Activated naive CD4-positive, alpha-beta T cell treated with anti-CD3 and anti-CD28 coated beads, Interleukin-2, amount 10 ng/mL, durations not matched to agents 7 days and 5 days (primary cell): Measurements from ENCODE around the gene PCARE.

Experiments used
- CTCF ChIA-PET: fragments of 350-600 bp; sonication (Branson Sonifier 250); formaldehyde crosslinking; loops from one replicate; lab custom pipeline; 2021; ENCODE audit warnings: antibody characterized with exemption; lab: Charles Lee
- DNase-seq: peaks from one replicate; pipeline ENCODE4 v3.0.0-alpha.2; 2020
- H3K27ac Mint-ChIP-seq: one replicate; pipeline ENCODE4 v1.8.0; 2021; ENCODE audit warnings: mild to moderate bottlenecking, moderate library complexity, mixed read lengths
- H3K27me3 Mint-ChIP-seq: one replicate; pipeline ENCODE4 v1.8.0; 2021; ENCODE audit warnings: mild to moderate bottlenecking, mixed read lengths
- H3K36me3 Mint-ChIP-seq: one replicate; pipeline ENCODE4 v1.8.0; 2021; ENCODE audit warnings: mixed read lengths
- H3K4me1 Mint-ChIP-seq: one replicate; pipeline ENCODE4 v1.8.0; 2021; ENCODE audit warnings: mixed read lengths
- H3K4me3 Mint-ChIP-seq: one replicate; pipeline ENCODE4 v1.8.0; 2021; ENCODE audit warnings: mild to moderate bottlenecking, moderate library complexity, mixed read lengths
- H3K9me3 Mint-ChIP-seq: one replicate; pipeline ENCODE4 v1.8.0; 2021; ENCODE audit warnings: mixed read lengths

The PCARE gene

DNA sequence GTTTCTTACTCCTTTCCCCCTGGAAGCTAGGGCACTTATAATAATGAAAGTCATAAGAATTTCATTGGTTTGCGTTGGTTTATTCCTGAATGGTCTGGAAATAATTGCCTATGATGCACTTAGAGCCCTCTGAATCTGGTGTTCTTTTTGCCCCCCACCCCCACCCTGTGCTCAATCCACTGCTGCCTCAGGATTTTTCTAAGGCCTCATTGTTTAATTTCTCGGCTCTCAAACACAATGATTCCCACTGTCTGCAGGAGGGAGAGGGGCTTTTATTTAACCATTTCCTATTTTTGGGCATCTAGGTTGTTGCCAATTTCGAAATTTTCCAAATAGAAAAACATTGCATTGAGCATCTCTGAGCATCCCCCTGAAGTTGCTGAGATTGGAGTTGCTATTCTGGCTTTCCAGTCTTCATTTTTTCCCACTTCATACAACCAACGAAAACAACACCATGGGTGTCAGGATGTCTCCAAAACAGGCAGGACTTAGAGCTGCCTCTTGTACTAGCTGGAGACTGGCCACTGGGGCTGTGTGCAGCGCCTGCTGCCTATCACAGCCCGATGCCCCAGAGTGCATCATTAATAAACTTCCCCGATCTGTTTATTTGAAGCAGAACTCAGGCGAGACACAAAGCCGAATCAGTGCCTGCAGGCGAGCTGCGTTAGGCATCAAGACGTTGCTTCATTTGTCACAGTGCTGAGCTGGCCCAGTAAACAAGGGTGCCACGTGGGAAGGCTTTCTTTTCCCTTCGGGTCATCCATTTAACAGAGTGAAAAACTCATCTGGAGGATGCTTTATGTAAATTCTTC is 1.8 kb upstream of the PCARE start:
- H3K27ac Mint-ChIP-seq = no peak overlapping the region
- H3K9me3 Mint-ChIP-seq = peaks cover 5% of the 10 kb centered on the region
- H3K4me1 Mint-ChIP-seq = no peaks in the 10 kb centered on the region
- no peaks in the 10 kb centered on the region for H3K36me3 Mint-ChIP-seq
- H3K4me3 Mint-ChIP-seq = no peak overlapping the region
- CTCF ChIA-PET = interaction anchor here (1.1 to 1.4 kb wide), 2 partner anchors 11 to 20 kb away, joined by 3 read pairs; no protein-coding TSS in a partner anchor
- H3K27me3 Mint-ChIP-seq = peaks cover 13% of the 10 kb centered on the region
- no peak for DNase-seq

DNA sequence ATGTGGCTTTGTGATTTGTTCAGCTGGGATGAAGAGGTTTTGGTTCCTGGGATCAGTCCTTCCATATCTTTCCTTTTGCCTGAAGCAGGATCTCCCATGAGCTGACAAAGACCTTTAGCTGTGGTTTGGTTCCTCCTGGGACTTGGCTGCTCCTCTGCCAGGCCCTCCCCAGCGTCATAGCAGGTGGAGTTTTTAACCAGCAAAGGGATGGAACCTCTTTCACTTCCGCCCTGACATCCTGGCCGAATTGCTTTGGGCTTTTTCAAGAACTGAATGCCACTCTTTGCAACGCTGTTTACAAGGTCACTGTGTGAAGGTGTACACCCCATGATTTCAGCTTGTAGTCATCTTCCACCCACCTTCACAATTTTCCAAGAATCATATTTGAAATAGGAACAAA is 390 bp downstream of the PCARE start:
- no peak overlapping the region for H3K4me3 Mint-ChIP-seq

DNA sequence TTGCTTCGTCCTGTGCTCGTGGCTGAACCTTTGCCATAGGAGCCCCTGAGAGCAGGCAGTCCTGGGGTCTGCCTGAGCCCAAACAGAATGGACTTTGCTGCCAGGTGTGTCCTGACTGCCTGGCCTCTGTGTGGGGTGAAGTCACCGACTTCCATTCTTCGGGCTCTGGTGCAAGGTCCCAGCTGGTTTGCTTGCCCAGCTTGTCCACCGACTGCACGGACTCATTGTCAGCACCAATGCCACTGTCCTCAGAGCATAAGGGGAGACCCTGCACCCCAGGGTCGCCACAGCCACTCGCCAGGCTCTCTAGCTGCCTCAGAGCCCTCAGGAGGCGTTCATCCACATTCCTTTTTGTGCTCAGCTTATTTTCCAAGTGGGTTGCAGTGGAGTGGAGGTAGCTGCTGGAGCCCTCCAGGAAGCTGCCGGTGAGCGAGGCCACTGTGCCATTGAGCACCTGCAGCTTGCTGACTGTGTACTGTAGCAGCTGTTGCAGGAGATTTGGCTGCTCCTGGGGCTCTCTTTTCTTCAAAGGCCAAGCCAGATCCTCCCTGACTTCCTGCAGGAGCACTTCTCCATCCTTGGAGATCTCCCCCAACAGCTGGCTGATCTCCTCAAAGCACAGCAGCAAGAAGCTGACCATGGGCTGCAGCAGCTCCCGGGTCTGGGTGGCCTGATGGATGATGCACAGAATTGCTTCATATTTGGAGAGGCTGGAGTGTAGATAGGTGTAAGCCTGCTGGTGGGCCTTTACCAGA is 1.2 kb downstream of the PCARE start:
- Mint-ChIP-seq H3K9me3 (no peaks in the 10 kb centered on the region), H3K27ac (no peak overlapping the region), H3K4me3 (no peak overlapping the region), H3K27me3 (peaks cover 10% of the 10 kb centered on the region), H3K4me1 (no peaks in the 10 kb centered on the region), H3K36me3 (no peaks in the 10 kb centered on the region)
- DNase-seq = no peak
- CTCF ChIA-PET = no interaction called here

More for the DNA sequence above, 390 bp downstream of the PCARE start:
- DNase-seq = no peak
- H3K9me3 Mint-ChIP-seq = no peaks in the 10 kb centered on the region
- CTCF ChIA-PET = no interaction called here
- H3K27ac Mint-ChIP-seq = no peak overlapping the region
- H3K4me1 Mint-ChIP-seq = no peaks in the 10 kb centered on the region
- H3K36me3 Mint-ChIP-seq = no peaks in the 10 kb centered on the region
- H3K27me3 Mint-ChIP-seq = peaks cover 10% of the 10 kb centered on the region

DNA sequence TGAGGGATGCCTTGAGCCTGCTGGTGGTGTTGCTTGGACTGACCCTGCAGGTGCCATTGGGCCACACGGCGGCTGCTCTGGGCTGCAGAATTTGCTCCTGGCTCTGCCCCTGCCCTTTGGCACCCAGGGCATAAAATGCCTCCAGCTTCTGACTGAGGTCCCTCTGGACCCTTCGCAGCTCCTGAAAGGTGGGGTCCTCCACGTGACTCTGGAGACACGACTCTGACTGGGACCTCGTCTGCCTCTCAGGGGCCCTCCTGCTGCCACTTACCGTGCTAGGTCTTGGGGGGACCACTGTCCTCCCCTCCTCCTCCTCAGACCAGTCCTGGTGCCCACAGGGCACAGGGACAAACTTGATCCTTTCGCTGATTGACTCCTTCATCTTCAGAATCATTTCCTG is 2.1 kb downstream of the PCARE start:
- H3K36me3 Mint-ChIP-seq = no peaks in the 10 kb centered on the region
- CTCF ChIA-PET = no interaction called here

DNA sequence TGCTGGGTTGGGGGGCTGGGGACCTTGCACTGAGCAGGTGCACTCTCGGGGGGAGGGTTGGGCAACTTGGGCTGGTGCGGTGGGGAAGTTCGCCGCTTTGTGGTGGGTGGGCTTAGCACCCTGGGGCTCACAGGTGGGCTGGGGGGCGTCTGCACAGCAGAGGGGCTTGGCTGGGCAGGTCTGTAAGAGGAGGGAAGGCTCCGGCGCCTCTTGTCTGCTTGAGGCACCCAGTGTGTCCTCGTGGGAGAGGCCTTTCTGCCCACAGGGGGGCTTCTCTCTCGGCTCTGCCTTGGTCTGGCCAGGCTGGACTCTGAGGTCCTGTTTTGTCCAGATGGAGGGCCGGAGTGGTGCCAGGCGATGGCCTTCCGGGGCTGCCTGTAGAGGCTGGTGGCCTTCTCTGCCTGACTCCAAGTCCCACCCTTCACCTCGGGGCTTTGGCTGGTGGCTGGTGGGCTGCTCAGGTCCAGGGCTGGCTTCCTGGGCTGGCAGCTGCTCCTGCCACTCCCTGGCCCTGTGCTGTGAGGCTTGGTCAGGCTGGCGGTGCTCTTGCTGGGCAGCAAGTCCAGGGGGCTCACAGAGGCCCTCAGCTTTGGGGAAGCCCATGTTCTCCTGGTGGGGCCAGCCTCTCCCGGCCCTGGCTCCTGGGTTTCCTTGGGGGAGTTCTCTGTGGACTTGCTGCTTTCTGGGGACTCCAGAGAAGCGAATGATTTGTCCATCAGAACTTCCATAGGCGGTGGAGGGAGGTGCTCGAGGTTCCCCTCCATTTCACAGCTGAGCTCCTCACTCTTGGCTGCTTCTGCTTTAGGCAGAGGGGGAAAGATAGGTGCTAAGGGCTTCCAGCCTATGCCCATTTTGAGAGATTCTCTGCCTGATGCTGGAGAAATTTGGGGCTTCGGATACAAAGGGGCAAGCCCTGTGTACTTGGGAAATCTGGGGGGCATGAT is 3.0 kb downstream of the PCARE start:
- DNase-seq = no peak
- no peaks in the 10 kb centered on the region for H3K4me1 Mint-ChIP-seq
- no peaks in the 10 kb centered on the region for H3K36me3 Mint-ChIP-seq
- CTCF ChIA-PET = no interaction called here
- H3K4me3 Mint-ChIP-seq = no peak overlapping the region
- no peaks in the 10 kb centered on the region for H3K9me3 Mint-ChIP-seq
- H3K27ac Mint-ChIP-seq = no peak overlapping the region
- peaks cover 14% of the 10 kb centered on the region for H3K27me3 Mint-ChIP-seq

More for the DNA sequence above, 2.1 kb downstream of the PCARE start:
- no peak for DNase-seq
- no peaks in the 10 kb centered on the region for H3K4me1 Mint-ChIP-seq
- H3K4me3 Mint-ChIP-seq = no peak overlapping the region
- H3K27ac Mint-ChIP-seq = no peak overlapping the region
- H3K27me3 Mint-ChIP-seq = peaks cover 10% of the 10 kb centered on the region
- no peaks in the 10 kb centered on the region for H3K9me3 Mint-ChIP-seq

DNA sequence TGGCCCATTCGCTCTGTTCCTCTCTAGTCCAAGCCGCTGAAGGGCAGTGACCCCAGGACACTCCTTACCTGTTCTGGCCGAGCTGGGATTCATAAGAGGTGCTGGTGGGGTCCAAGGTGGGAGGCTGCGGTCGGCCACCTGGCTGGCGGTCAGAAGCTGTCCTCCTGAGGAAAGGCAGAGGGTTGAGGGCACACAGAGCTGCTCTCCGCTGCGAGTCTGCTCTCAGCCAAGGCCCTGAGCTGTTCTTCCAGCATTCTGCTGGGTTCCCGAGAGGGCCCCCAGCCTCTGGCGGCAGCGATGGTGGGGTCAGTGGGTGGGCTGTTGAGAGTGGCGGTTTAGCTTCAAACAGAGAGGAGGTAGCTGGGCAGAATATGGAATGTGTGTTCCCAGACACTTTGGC is 3.8 kb downstream of the PCARE start:
- Mint-ChIP-seq H3K27ac (no peak overlapping the region), H3K36me3 (no peaks in the 10 kb centered on the region), H3K4me1 (no peaks in the 10 kb centered on the region), H3K9me3 (no peaks in the 10 kb centered on the region), H3K4me3 (no peak overlapping the region), H3K27me3 (peaks cover 16% of the 10 kb centered on the region)
- no peak for DNase-seq
- CTCF ChIA-PET = no interaction called here

DNA sequence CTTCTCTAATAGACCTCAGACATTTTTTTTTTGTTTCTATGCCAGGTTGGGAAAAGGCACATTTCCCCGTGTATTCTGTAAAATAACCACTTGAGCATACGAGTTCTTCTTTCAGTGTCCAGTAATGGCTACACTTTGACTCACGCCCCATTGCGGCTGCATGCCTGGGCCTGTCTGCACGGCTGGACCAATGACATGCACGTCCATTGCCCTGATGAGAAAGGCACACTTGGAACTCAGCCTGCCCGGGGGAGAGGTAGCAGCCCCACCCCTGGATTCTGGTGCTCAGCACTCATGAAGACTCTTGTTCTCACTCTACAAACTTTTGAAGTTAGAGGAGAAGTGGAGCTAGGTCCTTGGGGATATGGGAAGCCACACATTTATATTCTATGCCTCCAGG is 5.8 kb downstream of the PCARE start:
- Mint-ChIP-seq H3K9me3 (no peaks in the 10 kb centered on the region), H3K4me1 (no peaks in the 10 kb centered on the region), H3K36me3 (no peaks in the 10 kb centered on the region), H3K27ac (no peak overlapping the region), H3K4me3 (no peak overlapping the region), H3K27me3 (peaks cover 12% of the 10 kb centered on the region)
- CTCF ChIA-PET = no interaction called here
- DNase-seq = no peak

DNA sequence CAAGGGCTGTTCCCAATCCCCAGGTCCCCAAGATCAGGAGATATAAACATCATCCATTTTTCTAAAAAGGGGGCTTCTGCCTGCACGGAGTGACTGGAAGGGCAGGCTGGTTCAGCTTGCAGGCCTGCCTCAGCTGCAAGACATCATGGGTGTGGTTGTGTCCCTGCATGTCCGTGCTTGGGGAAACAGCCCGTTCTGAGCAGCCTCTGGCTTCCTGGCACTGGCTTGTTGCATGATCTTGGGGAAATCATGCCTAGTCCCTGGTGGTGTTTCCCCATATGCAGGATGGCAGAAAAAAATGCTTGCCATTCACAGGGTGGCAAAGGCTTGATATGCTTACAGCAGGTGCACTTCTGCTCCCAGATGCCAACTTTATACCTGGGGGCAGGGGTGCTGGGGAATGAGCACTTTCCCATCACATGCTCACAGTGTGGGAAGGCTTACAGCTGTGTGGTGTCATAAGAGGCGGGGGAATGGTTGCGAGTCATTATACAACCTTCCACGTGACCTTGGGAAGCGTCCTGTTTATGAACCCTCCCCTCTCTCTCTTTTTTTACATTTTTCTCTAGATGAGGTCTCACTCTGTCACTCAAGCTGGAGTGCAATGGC is 7.2 kb downstream of the PCARE start:
- Mint-ChIP-seq H3K4me1 (no peaks in the 10 kb centered on the region), H3K9me3 (no peaks in the 10 kb centered on the region), H3K4me3 (no peak overlapping the region), H3K36me3 (no peaks in the 10 kb centered on the region), H3K27ac (no peak overlapping the region), H3K27me3 (peaks cover 12% of the 10 kb centered on the region)
- DNase-seq = no peak
- CTCF ChIA-PET = no interaction called here

DNA sequence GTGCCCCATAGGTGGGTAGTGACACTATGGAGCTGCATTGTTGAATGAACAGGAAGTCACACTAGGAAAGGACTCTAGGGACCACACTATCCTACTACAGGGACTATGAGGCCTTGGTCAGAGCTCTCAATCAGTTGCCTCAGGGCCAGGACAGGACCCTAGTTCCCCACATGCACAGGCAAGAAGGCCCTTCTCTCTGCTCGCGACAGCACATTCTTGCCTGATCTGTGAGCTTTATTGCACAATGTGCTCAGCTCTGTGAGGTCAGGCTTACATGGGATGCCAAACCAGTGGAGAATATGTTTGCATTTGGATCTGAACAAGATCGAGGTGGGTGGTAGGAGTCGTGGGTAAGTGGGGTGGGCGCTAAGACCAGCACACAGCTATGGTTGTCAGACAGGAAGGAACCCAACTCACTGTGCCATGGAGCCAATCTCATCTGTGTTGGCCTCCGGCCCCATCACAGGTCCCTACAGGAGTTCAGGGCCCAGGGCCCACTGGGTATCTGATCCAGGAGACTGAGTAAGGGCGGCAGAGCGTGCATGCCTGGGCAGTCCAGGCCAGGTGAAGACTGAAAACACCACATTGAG is 8.0 kb downstream of the PCARE start:
- DNase-seq = no peak
- no peaks in the 10 kb centered on the region for H3K36me3 Mint-ChIP-seq
- H3K4me1 Mint-ChIP-seq = no peaks in the 10 kb centered on the region
- H3K9me3 Mint-ChIP-seq = no peaks in the 10 kb centered on the region
- peaks cover 12% of the 10 kb centered on the region for H3K27me3 Mint-ChIP-seq
- CTCF ChIA-PET = no interaction called here
- no peak overlapping the region for H3K27ac Mint-ChIP-seq
- H3K4me3 Mint-ChIP-seq = no peak overlapping the region

DNA sequence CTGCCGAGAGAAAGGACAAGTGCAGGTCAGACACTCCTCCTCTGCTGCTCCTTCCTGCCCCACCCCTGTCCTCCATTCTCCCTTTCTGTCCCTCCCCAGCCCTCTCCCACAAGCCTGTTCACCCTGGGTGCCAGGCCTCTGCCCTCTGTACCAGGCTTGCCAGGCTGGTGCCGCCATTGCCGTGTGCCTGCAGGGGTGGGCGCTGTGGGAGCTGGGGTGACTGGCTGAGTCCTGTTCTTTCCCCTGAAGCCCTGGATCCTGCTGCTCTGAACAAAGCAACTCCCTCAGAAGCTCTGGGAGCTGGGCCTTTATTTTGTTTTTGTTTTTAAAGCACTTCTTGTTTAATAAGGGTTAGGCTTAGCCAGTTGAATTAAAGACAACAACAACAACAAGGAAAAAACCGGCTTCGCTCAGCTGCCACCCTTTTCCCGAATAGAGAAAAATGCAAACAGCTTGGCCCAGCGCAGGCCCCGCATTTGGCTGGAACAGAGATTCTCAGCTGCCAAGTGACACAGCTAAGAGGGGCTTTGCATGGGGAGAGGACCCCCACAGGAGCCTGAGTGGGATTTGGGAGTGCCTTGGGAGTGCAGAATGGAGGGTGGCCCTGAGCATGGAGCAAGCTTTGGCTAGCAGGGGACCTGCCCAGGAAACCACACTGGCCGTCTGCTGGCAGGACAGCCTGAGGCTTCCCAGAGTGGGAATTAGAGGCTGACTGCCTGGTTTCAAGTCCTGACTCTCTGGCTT is 9.1 kb downstream of the PCARE start:
- Mint-ChIP-seq H3K4me1 (no peaks in the 10 kb centered on the region), H3K9me3 (no peaks in the 10 kb centered on the region), H3K27me3 (peaks cover 8% of the 10 kb centered on the region), H3K4me3 (no peak overlapping the region), H3K27ac (no peak overlapping the region), H3K36me3 (no peaks in the 10 kb centered on the region)
- CTCF ChIA-PET = interaction anchor here (1.2 kb wide), 1 partner anchor 106 kb away, joined by 3 read pairs; no protein-coding TSS in a partner anchor
- no peak for DNase-seq

DNA sequence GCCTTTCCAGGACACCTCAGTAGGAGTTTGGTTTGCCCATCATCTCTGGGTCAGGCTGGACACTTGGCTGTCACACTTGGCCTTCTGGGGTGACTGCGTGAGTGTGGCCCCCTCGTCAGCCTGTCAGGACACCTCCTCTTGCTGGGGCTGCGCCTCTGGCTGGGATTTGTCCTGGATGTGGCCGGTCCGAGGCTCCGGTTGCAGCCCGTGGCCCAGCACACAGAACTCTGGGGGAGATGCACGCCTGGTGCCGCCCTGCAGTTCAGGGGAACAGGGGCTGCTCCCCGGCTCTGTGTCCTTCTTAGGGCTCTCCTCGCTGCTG is 9.6 kb downstream of the PCARE start:
- H3K4me1 Mint-ChIP-seq = no peaks in the 10 kb centered on the region
- no peak overlapping the region for H3K27ac Mint-ChIP-seq
- H3K9me3 Mint-ChIP-seq = no peaks in the 10 kb centered on the region
- no peak for DNase-seq
- CTCF ChIA-PET = interaction anchor here (1.2 kb wide), 1 partner anchor 106 kb away, joined by 3 read pairs; no protein-coding TSS in a partner anchor
- peaks cover 6% of the 10 kb centered on the region for H3K27me3 Mint-ChIP-seq
- no peak overlapping the region for H3K4me3 Mint-ChIP-seq
- H3K36me3 Mint-ChIP-seq = no peaks in the 10 kb centered on the region

DNA sequence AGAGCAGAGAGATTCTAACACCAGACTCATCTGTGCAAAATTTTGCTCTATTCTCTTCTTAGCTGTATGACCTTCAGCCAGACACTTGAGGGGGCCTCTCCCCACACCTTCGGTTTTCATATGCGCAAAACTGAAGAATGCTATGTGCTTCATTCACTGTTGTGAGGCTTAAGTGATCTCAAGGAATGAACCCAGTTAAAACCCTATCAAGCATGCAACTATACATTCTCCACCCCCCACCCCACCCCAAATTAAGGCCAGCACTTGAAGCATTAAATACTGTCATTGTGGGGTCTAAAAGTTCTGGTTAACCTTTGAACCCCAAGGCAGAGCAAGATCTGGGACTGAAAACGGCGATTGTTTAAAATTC is 10.0 kb downstream of the PCARE start:
- DNase-seq = no peak
- no peaks in the 10 kb centered on the region for H3K4me1 Mint-ChIP-seq
- no peak overlapping the region for H3K27ac Mint-ChIP-seq
- no peak overlapping the region for H3K4me3 Mint-ChIP-seq
- CTCF ChIA-PET = interaction anchor here (1.2 to 1.7 kb wide), 2 partner anchors 14 to 105 kb away, joined by 3 to 4 read pairs; no protein-coding TSS in a partner anchor
- no peaks in the 10 kb centered on the region for H3K36me3 Mint-ChIP-seq
- H3K27me3 Mint-ChIP-seq = peaks cover 6% of the 10 kb centered on the region
- H3K9me3 Mint-ChIP-seq = no peaks in the 10 kb centered on the region
